GM18858 (cell line): ENCODE data around the gene ZNF282.

Experiments used
- ATAC-seq: cut with Tn5 transposase; IDR thresholded peaks from one replicate; pipeline ENCODE4 v1.9.1; 2021; ENCODE audit not compliant: unreplicated experiment

ZNF282 gene

DNA sequence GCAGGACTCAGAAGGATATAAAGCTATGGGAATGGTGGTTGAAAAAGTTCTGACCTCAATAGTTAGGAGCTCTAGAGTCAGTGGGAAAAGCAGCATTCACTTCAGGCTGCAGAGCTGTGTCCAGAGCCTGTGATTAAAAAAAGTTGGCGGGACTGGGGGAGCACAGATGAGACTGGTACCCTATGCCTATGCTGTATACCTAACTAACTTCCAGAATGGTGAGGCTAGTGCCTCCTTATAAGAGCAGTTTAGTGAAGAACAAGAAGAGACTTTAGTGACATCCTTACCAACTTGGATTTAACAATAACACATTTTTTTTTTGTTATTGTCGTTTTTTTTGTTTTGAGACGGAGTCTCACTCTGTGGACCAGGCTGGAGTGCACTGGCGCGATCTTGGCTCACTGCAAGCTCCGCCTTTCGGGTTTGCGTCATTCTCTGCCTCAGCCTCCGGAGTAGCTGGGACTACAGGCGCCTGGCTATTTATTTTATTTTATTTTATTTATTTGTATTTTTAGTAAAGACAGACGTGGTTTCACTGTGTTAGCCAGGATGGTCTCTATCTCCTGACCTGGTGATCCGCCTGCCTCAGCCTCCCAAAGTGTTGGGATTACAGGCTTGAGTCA lies 6.6 kb upstream of the ZNF282 start:
- ATAC-seq = no peak

DNA sequence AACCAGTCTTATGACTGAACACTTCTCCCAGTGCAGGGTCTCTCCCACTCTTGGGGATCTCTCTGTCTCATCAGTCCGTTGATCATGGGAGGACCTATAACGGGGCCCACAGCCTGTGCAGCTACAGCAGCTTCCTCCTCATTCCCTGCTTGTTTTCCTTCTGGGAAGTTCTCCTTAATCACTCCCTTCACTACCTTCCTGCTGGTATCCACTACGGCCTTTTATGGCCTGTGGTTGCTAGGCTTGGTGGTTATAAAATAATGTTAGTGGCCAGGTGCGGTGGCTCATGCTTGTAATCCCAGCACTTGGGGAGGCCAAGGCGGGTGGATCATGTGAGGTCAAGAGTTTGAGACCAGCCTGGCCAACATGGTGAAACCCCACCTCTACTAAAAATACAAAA lies 3.5 kb upstream of the ZNF282 start:
- no peak for ATAC-seq

GRCh38 chr7:149194799-149195179 lies 557 bp upstream of the ZNF282 start:
- ATAC-seq = no peak

DNA sequence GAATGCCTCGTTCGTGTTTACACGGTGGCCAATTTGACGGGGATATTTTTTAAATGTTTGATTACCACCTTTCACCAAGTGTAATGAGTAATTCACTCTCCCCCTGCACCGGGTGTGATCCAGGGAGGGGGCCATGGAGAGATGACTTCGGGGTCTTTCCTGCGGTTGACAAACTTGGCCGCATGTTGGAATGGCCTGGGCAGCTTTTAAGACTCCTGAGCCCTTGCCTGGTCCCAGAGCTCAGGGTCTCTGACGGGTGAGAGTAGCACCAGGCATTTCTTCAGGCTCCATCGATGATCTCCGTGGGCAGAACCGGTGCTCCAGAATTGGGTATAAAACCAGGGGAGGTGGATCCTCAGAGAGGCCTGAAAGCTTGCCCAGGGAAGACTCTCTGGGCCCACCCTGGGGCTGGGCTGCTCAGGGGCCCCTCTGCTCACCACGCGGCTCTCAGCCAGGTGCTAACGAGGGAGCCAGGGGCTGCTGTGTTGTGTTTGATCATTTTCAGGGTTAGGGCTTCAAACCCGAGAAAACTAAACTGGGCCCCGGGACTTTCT lies 882 bp downstream of the ZNF282 start:
- ATAC-seq = no peak

- ATAC-seq = no peak
These were observed 1.4 kb downstream of the ZNF282 start for GRCh38 chr7:149196705-149197171.

DNA sequence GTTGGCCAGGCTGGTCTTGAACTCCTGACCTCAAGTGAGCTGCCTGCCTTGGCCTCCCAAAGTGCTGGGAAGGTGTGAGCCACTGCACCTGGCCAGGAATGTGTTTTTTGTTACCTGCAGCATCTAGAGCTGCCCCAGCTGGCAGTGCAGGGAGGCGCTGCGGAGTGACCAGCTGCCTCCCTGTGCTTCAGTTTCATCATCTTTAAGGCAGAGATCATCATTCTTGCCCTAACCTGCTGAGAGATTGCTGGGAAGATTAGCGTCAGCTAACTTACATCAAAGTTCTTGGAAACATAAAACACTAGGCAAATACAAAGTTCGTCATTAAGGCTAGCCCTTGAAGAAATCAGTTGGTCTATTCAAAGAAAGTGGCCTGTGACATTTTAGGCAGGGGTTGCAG lies 2.3 kb downstream of the ZNF282 start:
- no peak for ATAC-seq

GRCh38 chr7:149198161-149198816 lies 2.9 kb downstream of the ZNF282 start:
- ATAC-seq = no peak

GRCh38 chr7:149199234-149199995 lies 4.1 kb downstream of the ZNF282 start:
- ATAC-seq = no peak

GRCh38 chr7:149202831-149203231 lies 7.5 kb downstream of the ZNF282 start:
- ATAC-seq = no peak

- ATAC-seq = no peak
These were observed 10.5 kb downstream of the ZNF282 start for GRCh38 chr7:149205690-149206381.

DNA sequence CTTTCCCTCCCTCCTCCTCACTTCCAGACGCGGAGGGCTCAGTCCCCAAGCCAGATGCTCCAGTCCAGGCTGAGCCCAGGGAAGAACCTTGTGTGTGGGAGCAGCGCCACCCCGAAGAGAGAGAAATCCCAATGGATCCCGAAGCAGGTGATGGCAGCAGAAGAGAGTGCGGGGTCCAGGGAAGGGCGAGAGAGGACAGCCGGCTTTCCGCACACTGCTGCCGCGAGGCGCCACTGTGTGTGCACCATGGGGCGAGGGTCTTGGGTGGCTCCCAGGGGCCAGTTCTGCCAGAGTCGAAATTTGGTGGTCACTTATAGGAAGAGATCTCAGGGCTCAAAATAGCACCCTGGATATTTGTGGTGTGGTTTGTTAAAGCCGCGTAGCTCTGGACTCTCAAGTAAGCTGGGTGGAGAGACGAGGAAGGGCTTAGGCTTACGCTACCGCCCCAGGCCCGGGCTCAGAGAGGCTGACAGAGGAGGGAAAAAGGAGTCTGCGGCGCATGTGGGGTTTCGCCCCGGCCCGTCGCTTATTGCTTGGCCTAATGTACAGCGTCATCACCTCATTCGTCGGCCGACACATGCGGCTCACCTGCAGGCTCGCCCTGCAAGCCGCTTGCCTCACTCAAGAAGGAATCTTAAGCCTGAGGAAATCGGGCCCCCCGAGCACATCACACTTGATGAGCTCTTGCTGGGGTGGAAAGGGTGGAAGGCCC lies 12.1 kb downstream of the ZNF282 start:
- ATAC-seq = no peak

- no peak for ATAC-seq
These were observed 14.3 kb downstream of the ZNF282 start for GRCh38 chr7:149209518-149210269.

GRCh38 chr7:149210551-149210950 lies 15.2 kb downstream of the ZNF282 start:
- ATAC-seq = no peak

DNA sequence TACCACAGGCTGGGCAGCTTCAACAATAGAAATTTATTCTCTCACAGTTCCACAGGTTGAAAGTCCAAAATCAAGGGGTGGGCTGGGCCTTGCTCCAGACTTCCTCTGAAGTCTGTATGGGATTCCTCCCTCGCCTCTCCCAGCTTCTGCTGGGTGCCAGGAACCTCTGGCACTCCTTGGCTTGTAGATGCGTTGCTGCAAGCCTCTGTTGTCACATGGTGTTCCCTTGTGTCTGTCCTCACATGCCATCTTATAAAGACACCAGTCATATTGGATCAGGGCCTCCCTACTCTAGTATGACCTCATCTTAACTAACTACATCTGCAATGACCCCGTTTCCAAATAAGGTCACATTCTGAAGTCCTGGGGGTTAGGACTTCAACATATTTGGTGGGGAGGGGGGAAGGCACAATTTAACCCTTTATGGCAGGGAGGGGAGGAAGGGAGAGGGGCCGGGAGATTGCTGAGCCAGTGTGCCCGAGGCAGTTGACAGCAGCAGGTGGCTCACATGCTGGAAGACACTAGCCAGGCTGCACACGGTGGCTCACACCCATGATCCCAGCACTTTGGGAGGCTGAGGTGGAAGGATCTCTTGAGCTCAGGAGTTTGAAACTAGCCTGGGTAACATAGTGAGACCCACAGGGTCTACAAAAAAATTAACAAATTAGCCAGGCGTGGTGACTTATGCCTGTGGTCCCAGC lies 18.8 kb downstream of the ZNF282 start:
- ATAC-seq = no peak

DNA sequence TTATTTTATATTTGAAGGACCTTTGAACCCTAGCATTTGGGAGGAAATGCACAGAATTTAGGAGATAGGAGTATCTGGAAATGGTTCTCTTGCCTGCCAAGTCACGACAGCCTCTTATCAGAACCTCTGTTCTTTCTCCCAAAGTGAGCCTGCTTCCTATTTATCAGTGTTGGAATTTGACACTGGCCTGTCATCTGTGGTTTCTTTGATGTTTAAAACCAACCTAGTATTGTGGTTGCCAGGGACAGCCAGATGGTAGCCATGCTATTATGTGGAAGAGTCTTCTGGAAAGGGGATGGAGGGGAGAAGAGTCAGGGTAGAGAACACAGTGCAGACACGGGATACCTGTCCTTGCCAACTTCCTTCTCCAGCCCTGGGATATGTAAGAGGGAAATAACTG lies 21.1 kb downstream of the ZNF282 start:
- no peak for ATAC-seq

DNA sequence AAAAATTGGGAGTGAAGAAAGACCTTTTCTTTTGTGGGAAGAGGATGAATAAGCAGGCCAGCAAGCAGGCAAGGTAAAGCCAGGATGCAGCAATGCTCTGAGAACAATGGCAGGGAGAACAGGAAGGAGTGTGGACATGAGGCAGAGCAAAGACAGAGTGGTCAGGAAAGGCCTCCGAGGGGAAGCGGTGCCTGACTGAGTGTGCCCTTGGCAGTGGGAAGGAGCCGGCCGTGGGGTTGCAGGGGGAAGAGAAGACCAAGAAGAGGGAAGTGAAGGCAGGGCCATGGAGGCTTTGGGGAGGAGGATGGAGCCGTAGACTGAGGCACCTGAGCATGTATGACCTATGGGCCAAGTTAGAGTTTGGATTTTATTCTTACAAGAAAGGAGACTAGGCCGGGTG lies 22.2 kb downstream of the ZNF282 start:
- no peak for ATAC-seq

GRCh38 chr7:149218469-149219420 lies 23.4 kb downstream of the ZNF282 start:
- ATAC-seq = no peak

DNA sequence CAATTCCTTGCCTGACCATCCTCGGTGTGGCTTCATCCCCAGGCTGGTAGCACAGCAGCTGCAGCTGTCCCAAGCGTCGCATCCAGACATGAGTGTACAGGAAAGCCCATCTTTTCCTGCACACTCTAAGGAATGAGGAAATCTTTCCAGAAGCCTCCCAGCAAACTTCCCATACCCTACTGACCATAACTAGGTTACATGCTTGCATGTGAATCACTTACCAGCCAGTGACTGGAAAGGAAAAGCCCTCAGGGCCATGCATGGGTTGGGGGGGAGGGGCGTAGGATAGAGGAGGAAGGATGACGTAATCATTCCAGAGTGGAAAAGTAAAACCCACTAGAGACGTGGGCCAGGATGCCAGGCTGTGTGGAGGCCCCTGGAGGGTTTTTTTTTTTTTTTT lies 25.2 kb downstream of the ZNF282 start:
- no peak for ATAC-seq
